GM23338 (cell line): ENCODE measurements around the gene SEMA6B. TPM values are rescaled to one million over a fixed set of nuclear protein-coding genes. Genes with fewer than 3 reads are reported as not detected.

Source experiments
- CREB1 ChIP-seq: fragments of 250-450 bp; sonication (Bioruptor Pico); IDR thresholded peaks from 2 replicates; pipeline ENCODE4 v1.5.0; 2020; ENCODE audit warnings: low read depth, mild to moderate bottlenecking, moderate library complexity
- NANOG ChIP-seq: IDR thresholded peaks from 2 replicates; pipeline ENCODE4 v1.6.1; 2016; ENCODE audit warnings: antibody characterized with exemption, borderline replicate concordance
- POLR2AphosphoS5 ChIP-seq: IDR thresholded peaks from 2 replicates; pipeline ENCODE4 v1.6.1; 2016; ENCODE audit warnings: antibody characterized with exemption, low read depth
- REST ChIP-seq: IDR thresholded peaks from one replicate; pipeline ENCODE4 v1.6.1; 2018; ENCODE audit warnings: antibody characterized with exemption; ENCODE audit not compliant: unreplicated experiment
- ZNF114 ChIP-seq: fragments of 250-450 bp; sonication (Bioruptor Pico); IDR thresholded peaks from 2 replicates; pipeline ENCODE4 v1.5.0; 2020; ENCODE audit warnings: mild to moderate bottlenecking, moderate library complexity
- ZNF331 ChIP-seq: fragments of 250-450 bp; sonication (Bioruptor Pico); IDR thresholded peaks from 2 replicates; pipeline ENCODE4 v1.5.0; 2020; ENCODE audit warnings: low read depth, mild to moderate bottlenecking, moderate library complexity
- ZNF462 ChIP-seq: fragments of 250-450 bp; sonication (Bioruptor Pico); IDR thresholded peaks from 2 replicates; pipeline ENCODE4 v1.5.0; 2020; ENCODE audit warnings: mild to moderate bottlenecking, moderate library complexity
- polyA plus RNA-seq: library from polyadenylated mRNA; unstranded; fragments of >200 nt; fragmentation: Nextera tagmentation; extraction: Ambion mirVana; gene quantifications from 2 replicates; pipeline ENCODE4 v1.2.1, GENCODE V29; 2016
- total RNA-seq: library from RNA; depleted of rRNA; stranded (reverse); fragments of >200 nt; shearing (Covaris generic); gene quantifications from 2 replicates; pipeline ENCODE4 v1.2.3, GENCODE V29; 2014

The SEMA6B gene
- total and polyA plus RNA-seq, 2 experiments from 2014 or later, result 5.3 to 42.7 TPM

GRCh38 chr19:4521888-4522242 lies 37.6 kb downstream of the SEMA6B start (continued):
- TF ChIP-seq ZNF462 (no peak), ZNF114 (CRISPR knock-in tag) (no peak), ZNF331 (CRISPR knock-in tag) (no peak), CREB1 (CRISPR knock-in tag) (no peak), REST (no peak), POLR2AphosphoS5 (no peak), NANOG (no peak)
